ENCODE results near the gene RNF114. TPM values are rescaled to one million over a fixed set of nuclear protein-coding genes. Genes with fewer than 3 reads are reported as not detected.

The RNF114 gene
- 51.1 to 68.2 TPM (median 58.4 TPM) in 5 replicates for total RNA-seq (2022; extraction: Qiagen RNA extraction; ENCODE audit: low read depth)

GRCh38 chr20:49936153-49937026 lies at the start of gene RNF114:
Gene RNF114 (plus strand): TSS chr20:49936397. CDS start chr20:49936413, 16 bp downstream.

GRCh38 chr20:49915380-49916145 lies 20.6 kb upstream of the RNF114 start, which contains the start of gene SPATA2:
Gene SPATA2 (minus strand): TSS chr20:49915529. CDS start chr20:49908490, 7,039 bp downstream.

GRCh38 chr20:49982346-49983122 lies 46.3 kb downstream of the RNF114 start, which contains the start of gene SNAI1:
Gene SNAI1 (plus strand): TSS chr20:49982980. CDS start chr20:49983060, 80 bp downstream.

Other genes starting within 250 kb of the RNF114 start
- 48.8 to 75.9 TPM (median 63.2 TPM) in 5 replicates for gene B4GALT5, start 222.5 kb upstream of the RNF114 start, total RNA-seq (2022; extraction: Qiagen RNA extraction; ENCODE audit: low read depth)
- gene SLC9A8, start 123.6 kb upstream of the RNF114 start, total RNA-seq (2022; extraction: Qiagen RNA extraction; ENCODE audit: low read depth): 6.2 to 9.6 TPM (median 9.0 TPM) in 5 replicates
- 5.3 to 8.8 TPM (median 8.3 TPM) in 5 replicates for gene SPATA2, start 20.9 kb upstream of the RNF114 start, total RNA-seq (2022; extraction: Qiagen RNA extraction; ENCODE audit: low read depth)
- 7.7 to 15.0 TPM (median 12.8 TPM) in 5 replicates for gene SNAI1, start 46.6 kb downstream of the RNF114 start, total RNA-seq (2022; extraction: Qiagen RNA extraction; ENCODE audit: low read depth)
- gene UBE2V1, start 176.8 kb downstream of the RNF114 start, total RNA-seq (2022; extraction: Qiagen RNA extraction; ENCODE audit: low read depth): 99.3 to 202 TPM (median 111 TPM) in 5 replicates
- 35.9 to 59.4 TPM (median 53.5 TPM) in 5 replicates for gene PEDS1, start 217.3 kb downstream of the RNF114 start, total RNA-seq (2022; extraction: Qiagen RNA extraction; ENCODE audit: low read depth)